Measurements from ENCODE around the gene BABAM2.

- no peak for TF ChIP-seq POLR2A (IDR thresholded peaks at IDR 0.05; ENCODE audit: low read depth)
- TF ChIP-seq CTCF (IDR thresholded peaks at IDR 0.05), result no peak
- no peak for TF ChIP-seq POLR2AphosphoS5 (IDR thresholded peaks at IDR 0.05)
Measured at GRCh38 chr2:28206762-28207161, 316.2 kb downstream of the BABAM2 start.

Measured in esophagus muscularis mucosa (tissue), 3 donors.